ENCODE measurements around the gene MAP1S.

The MAP1S gene

DNA sequence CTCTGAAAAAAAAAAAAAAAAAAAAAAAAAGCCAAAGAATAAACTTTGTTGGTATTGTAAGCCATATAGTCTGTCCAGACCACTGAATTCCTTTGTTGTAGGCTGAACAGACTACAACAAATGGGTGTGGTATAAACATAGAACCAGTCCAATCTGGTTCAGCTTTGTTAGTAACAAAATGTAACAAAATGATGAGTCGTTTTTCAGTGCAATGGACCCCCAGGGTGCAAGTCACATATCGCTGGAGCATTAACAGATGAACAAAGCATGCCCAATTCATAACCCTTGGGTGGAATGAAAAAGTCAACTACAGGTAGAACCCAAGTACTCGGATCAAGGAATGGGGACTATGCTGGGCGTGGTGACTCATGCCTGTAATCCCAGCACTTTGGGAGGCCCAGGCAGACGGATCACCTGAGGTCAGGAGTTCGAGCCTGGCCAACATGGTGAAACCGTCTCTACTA lies 18.4 kb downstream of the MAP1S start:
- no peak for DNase-seq (ENCODE audit: low read depth in 1 of 2, low spot score in 1 of 2)

DNA sequence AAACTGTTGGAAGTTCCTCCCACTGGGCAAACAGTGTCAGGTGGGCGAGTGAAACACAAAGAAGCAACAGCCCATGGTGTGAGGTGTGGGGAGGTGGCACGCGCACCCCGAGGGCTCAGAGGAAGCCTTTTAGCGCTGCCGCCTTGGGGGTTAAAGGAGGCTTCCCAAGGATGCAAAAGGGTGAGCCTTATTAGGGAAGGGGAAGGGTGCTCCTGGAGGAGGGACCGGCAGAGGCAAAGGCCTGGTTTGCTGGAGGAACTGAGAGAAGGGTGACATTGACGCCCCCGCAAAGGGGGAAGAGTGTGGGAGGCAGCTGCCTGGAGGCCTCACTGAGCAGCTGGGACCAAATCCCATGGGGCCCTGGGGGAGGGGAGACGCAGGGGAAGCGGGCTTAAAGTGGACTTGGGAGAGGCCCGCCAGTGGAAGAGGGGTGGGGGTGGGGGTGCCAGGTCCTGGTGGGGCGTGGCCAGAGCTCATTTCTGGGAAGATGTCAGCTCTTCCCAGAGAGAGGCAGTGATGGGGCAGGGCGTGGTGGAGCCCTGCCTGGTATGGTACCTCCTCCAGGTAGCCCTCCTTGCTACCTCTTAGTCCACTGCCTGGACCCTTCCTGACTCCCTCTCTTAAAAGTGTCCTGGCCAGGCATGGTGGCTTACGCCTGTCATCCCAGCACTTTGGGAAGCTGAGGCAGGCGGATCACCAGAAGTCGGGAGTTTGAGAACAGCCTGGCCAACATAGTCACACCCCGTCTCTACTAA lies 20.0 kb downstream of the MAP1S start:
- no peak for DNase-seq (ENCODE audit: low read depth in 1 of 2, low spot score in 1 of 2)

DNA sequence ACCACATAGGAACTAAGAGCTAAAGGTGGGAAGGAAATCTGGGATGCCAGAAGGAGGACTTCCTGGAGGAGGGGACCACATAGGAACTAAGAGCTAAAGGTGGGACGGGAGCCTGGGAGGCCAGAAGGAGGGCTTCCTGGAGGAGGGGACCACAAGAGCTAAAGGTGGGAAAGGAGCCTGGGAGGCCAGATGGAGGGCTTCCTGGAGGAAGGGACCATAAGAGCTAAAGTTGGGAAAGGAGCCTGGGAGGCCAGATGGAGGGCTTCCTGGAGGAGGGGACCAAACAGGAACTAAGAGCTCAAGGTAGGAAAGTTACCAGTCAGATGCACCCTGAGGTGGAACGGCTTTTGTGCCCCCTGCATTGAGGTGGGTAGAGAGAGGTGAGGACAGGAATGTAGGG lies 22.2 kb downstream of the MAP1S start:
- no peak for DNase-seq (ENCODE audit: low read depth in 1 of 2, low spot score in 1 of 2)

DNA sequence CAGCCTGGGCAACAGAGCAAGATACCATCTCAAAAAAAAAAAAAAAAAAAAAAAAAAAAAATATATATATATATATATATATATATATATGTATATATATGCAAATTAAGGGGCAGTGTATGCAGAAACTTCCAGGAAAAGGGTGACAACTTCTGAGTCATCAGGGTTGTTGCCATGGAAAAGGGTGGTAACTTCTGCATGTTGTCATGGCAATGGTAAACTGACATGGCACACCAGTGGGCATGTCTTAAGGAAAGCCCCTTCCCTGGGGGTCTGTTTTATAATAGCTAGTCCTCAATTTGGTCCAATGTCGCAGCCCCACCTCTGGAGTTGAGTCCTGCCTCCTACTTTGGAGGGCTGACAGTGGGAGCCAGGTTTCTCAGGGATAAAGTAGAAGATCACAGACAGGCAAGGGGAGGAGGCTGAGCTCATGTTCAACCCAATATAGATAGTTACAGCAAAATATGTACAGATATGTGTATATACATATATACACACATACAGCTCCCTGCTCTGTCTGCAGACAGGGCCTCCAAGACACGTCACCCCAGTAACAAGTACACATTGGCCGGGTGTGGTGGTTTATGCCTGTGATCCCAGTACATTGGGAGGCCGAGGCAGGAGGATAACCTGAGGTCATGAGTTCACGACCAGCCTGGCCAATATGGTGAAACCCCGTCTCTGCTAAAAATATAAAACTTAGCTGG lies 24.7 kb downstream of the MAP1S start:
- no peak for DNase-seq (ENCODE audit: low read depth in 1 of 2, low spot score in 1 of 2)

DNA sequence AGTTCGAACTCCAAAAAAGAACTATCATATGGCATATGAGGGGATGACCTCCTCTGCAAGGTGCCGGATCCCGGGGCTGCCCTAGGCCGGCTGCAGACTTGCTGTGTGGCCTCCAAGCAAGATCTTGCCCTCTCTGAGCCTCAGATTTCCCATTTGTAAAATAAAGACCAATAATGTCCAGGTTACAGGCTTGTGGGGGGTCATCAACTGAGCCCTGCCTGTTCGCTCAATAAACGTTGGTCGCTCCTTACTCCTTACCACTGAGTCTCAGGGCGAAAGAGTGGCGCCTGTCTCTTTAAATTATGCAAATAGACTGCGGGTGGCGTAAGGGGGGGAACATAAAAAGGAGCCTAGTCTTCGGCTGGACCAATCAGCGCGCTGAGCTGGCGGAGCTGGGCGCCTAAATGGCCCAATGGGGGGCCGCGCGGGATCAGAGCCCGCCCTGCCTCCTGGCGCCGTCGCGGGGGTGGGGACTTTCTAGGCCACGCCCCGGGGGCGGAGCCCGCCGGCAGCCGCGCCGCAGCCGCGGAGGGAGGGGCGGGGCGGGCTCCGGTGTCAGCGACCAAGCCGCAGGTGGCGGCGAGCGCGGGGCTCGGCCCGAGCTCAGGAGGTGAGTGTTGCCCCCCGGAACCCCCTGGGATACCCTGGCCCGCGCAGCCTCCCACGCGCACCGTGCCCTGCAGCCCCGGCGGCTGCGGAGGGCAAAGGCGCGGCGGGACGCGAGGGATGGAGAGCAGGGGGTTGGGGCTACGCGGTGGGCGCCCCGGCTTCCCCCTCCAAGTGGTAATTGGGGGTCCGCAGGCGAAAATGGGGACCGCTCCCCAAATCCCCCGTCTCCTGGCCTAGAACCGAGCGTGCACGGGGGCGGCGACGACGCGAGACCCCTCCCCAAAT lies 28.2 kb downstream of the MAP1S start:
- peak; percentile 84 to 93 for DNase-seq (ENCODE audit: low read depth in 1 of 2, low spot score in 1 of 2)

DNA sequence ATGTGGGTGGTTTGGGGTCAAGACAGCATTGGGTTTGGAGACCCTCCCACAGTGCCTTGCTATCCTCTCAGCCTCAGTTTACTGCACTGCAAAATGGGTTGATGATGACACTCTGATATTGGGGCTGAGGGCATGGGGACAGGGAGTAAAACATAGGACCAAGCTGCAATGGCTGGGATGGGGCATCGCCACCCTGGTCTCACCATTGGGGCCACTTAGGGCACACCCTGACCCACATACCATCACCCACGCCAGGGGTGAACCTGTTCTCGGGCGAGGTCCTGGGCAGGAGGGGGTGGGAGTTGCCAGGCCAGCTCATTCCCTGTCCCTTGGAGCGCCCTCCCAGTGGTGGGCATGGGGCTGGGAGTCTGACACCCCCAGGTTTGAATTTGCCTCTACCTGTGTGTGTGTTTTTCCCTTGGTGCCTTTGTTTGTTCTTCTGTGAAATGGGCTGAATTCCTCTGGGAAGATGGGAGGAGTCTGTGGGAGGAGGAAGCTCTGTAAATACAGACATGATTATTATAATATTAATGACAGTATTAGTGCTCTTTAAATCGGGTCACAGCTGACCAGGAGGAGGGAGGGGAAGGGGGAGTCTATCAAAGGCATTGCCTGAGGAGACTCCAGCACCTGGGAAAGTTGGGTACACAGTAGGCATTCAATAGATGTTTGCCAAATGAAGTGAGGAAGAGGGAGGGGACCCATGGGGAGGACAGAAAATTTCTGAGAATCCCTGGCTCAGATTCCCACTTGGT lies 29.8 kb downstream of the MAP1S start:
- DNase-seq (ENCODE audit: low read depth in 1 of 2, low spot score in 1 of 2), result no peak

DNA sequence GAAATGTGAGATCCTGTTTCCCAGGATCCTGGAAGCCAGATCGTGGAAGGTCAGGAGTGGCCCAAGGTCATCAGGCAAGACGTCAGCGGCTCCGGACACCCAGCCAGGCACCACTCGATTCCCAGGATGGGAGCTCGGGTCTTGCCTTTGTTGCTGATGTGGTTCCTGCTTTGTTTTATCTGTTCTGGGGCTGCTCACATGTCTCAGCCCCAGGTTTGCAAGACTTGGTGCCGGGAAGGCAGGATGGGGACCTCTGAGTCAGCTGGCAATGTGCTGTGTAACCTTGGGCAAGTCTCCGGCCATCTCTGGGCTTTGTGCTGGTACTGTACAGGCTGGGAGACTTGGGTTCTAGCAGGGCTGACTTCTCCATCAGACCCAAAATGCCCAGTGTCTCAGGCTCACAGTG lies 30.6 kb downstream of the MAP1S start:
- DNase-seq (ENCODE audit: low read depth in 1 of 2, low spot score in 1 of 2), result no peak

DNA sequence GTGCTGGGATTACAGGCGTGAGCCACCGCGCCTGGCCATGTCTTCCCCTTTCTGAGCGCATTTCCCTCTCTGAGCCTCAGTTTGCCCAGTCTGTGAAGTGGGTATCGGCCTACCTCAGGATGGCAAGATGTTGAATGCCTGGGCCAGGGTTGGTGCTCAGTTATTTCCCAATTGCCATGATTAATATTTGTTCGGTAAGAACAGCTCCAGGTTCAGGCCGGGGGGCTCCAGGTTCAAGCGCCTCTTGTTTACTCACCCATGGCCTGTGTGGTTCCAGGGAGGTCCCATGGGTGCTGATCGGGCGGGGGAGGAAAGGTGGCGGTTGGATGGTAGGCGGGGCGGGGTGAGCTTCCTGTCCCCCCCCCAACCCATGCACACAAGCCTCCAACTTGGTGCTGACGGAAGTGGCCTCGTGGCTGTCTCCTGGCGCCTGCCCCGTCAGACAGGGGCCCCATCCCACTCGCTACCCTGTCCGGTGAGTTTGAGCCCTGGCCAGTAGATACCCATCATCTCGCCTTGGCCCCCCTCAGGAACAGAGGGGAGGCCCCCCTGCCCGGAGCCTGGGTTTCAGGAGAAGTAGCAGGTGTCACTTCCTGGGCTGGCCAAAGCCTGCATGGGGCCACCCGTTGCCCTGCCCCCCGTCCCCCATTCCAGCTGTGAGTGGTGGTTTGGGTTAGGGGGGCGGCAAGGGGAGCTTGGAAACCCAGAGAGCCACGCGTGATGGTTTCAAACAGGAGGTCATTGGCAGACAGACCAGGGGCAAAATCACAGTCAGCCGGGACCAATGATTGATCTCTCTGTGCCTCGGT lies 32.0 kb downstream of the MAP1S start, which contains the start of gene FCHO1:
TSS of gene FCHO1 (plus strand) at position 375 of the 809 bp plus-strand sequence. CDS start 3,688 bp downstream, outside the sequence.
- DNase-seq (ENCODE audit: low read depth in 1 of 2, low spot score in 1 of 2), result peak; percentile 59 to 78

DNA sequence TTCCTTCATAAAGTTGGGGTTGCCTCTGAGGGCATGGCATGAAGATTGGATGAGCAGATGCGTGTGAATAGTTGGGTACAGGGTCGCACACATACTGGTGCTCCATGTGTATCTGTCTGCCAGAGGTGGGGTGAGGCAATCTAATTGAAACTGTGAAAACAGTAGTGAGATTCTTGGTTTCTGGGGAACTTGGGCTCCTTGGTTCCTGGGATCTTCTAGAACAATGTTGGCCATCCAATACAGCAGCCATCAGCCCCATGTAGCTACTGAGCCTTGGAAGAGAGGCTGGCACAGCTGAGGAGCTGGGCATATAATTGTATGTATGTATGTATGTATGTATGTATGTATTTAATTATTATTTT lies 32.6 kb downstream of the MAP1S start:
- DNase-seq (ENCODE audit: low read depth in 1 of 2, low spot score in 1 of 2), result no peak

DNA sequence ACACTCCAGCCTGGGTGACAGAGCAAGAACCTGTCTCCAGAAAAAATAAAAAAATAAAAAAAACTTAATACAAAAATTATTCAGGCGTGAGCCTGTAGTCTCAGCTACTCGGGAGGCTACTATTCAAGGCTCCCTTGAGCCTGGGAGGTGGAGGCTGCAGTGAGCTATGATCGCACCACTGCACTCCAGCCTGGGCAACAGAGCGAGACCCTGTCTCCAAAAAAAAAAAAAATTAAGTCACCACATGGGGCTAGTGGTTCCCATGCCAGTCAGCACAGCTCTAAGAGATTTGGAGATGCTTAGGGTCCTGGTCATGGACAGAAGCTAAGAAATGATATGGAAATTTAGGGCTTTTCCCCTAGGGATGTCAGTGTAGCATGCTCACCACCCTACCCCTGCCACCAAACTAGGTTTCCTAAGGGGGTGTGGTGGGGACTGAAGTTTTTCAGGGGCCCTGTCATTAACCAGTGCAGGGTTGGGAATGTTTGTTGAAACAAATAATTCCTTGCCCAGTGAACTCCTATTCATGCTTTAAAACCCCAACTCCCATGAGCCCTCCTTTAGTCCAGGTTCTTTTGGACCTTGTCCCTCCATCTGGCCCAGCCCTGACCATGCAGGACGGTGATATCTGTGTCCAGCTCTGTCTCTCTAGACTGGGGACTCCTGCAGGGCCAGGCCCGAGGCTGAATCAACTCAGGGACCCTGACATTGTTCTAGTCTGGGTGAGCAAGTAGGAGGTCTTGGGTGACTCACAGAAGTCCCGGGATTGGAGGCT lies 33.8 kb downstream of the MAP1S start:
- no peak for DNase-seq (ENCODE audit: low read depth in 1 of 2, low spot score in 1 of 2)

DNA sequence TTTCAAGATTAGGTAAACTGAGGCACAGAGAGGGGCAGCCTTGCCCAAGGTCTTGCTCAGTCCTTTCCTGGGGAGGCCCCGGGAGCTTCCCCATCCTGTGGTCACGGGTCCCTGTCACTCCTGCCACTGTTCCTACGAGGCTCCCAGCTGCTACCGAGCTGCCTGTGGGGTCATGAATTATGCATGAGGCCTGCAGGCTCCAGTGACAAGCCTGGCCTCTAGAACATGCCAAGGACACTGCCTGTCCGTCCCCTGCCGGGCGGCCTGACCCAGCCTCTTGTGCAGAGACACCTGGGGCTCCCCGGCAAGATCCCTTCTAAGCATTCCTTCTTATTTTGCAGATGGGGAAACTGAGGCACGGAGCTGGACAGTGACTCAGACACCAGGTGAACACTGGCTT lies 34.7 kb downstream of the MAP1S start:
- no peak for DNase-seq (ENCODE audit: low read depth in 1 of 2, low spot score in 1 of 2)

DNA sequence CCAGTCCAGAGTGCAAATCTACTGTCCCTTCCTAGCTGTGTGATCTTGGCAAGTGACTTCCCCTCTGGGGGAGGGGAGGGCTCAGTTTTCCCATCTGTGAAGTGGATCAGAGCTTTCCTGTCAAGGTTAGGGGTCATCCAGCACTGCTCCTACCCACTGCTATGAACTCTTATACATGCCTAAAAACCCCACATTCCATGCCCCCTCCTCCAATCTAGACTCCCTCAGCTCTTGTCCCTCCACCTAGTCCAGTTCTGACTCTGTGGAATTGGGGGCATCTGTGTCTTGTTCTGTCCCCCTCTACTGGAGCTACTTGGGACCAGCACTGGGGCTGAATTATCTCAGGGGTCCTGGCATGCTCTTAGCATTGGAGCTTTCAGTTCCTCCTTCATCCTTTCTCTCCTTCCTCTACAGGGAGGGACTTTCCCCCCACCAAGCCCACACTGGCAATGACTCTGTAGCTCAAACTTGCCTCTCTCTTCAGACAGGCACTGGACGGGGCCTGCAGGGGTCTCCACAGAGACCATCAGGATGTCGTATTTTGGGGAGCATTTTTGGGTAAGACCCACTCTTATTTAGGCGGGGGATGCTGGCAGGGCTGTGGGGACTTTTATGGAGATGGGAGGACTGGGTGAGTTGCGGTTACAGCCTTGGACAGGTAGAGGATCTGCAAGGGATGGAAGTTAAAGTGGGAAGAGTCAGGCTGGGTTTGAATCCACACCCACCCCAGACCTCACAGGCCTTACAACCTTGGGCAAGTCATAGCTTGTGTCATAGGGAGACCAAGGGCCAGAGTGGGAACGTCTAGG lies 35.6 kb downstream of the MAP1S start:
- DNase-seq (ENCODE audit: low read depth in 1 of 2, low spot score in 1 of 2), result no peak

DNA sequence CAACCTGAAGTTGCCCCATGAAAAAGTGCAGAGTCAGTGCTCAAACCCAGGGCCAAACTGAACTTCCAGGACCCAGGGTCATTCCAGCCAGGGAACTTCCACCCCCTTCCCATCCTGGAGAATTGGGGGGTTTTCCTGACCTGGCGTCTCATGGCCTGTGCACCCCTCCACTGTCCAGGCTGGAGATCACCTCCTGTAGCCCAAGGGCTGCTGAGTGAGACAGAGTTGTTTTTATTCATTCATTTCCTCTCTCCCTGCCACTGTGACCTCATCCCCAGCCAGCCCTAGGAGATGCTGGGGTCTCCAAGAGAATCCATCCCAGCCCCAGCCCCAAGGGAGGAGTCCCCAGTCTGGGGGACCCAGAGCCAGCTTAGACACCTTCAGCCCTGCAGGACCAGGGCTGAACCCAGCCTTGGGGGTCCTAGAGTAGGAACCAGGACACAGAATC lies 36.2 kb downstream of the MAP1S start:
- no peak for DNase-seq (ENCODE audit: low read depth in 1 of 2, low spot score in 1 of 2)

DNA sequence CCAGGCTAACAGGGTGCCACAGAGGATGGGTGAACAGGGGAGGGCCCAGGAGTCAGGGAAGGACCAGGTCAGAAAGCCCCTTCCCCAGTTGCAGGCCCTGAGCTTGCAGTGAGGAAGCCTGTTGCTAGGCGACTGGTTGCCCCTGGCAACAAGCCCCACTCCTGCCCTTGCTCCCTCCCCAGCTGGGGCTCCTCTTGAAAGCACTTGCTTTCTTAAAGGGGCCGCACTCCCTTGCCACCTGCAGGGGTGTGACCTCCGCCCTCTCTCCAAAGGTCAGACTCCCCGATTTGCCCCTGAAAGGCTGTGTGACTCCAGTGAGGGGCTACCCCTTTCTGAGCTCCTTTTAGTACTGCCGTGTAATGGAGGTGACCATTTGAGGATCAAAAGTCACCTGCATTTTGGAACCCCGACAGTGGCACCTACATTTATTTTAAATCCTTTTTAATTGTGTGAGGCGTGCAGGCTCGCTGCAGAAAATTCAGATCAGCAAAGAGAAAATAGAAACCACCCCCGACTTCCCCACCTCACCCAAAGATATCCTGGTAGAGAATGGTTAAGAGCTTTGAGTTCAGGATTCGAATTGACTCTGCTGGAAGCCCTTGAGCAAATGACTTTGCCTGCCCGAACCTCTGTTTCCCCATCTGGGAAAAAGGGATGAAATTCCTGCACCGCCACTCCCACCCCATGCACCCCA lies 36.8 kb downstream of the MAP1S start:
- no peak for DNase-seq (ENCODE audit: low read depth in 1 of 2, low spot score in 1 of 2)

DNA sequence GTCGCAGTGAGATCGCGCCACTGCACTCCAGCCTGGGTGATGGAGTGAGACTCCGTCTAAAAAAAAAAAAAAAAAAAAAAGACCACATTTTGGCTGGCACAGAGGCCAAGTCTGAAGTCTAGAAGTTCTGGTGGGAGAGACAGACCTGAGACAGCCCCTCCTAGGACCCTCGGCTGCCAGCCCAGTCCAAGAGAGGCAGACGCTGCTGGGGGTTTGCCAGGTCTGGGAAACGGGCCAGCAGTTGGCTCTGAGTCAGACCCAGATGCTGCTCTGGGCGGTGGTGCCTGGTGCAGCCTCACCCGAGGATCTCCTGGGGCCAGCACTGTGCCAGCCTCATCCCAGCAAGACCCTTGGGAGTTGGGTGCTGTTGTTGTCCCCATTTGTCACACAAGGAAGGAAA lies 37.8 kb downstream of the MAP1S start:
- no peak for DNase-seq (ENCODE audit: low read depth in 1 of 2, low spot score in 1 of 2)

DNA sequence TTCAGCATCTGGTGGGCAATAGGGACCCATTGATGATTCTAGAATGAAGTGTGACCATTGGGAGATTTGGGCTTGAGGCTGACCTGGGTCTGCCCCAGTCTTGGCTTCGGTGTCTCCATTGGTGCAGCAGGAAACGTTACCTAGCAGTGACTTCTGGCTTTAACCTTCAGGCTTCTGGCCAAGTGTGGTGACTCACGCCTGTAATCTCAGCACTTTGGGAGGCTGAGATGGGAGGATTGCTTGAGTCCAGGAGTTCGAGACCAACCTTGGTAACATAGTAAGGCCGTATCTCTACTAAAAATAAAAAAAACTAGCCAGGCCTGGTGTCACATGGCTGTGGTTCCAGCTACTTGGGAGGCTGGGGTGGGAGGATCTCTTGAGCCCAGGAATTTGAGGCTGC lies 39.2 kb downstream of the MAP1S start:
- no peak for DNase-seq (ENCODE audit: low read depth in 1 of 2, low spot score in 1 of 2)

DNA sequence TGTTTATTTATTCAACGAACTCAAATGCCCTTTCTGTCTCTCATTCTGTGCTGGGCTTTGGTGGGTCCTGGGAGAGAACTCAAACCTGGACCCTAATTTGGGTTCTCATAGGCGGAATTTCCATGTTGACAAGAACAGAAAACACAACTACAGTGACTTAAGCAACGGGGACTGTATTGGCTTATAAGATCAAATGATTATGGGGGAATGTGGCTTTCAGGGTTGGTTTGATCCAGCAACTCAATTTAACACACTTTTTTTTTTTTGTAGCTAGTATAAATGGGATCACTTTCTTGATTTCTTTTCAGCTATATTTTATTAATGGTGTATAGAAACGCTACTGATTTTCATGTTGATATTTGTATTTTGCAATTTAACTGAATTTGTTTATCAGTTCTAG lies 41.9 kb downstream of the MAP1S start:
- DNase-seq (ENCODE audit: low read depth in 1 of 2, low spot score in 1 of 2), result no peak
